ENCODE results near the gene SRMS. TPM values are rescaled to one million over a fixed set of nuclear protein-coding genes. Genes with fewer than 3 reads are reported as not detected.

The SRMS gene
- total and polyA plus RNA-seq, 2 donors (not counting 3 experiments of a cell fraction or from before 2014, with no cell fraction given), result not detected

DNA sequence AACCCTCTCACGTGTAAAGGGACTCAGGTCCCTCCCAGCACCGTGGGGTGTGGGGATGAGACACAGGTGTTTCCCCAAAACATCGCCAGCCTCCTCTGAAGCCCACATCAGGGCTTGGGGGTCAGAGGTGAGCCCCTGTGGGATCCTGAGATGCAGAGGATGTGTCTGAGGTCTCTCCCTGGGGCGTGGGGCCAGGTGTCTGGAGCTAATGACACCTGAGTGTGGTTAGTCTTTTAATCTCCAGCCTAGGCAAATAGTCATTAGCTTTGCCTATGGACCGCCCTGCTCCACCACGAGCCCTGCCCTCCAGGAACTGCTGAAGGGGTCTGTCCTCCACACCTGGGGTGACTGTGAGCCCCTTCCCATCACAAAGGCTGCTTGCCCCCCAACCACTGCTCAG lies 1.7 kb downstream of the SRMS start:
- DNase-seq (ENCODE audit: low read depth, low spot score) (no peak), FAIRE-seq (no peak)
- Histone ChIP-seq H2AFZ (ENCODE audit: low read depth, low read length) (no peak overlapping the region), H3K9ac (replicated peaks; ENCODE audit: extremely low read depth, insufficient read depth, low read length) (no peak overlapping the region), H3K27me3 (ENCODE audit: control insufficient read depth in 2 of 2, insufficient read depth in 2 of 2, low read length in 2 of 2) (no peaks in the 10 kb centered on the region), H3K36me3 (ENCODE audit: control insufficient read depth in 2 of 2, extremely low read depth in 1 of 2, insufficient read depth in 2 of 2, low read length in 2 of 2) (no peaks in the 10 kb centered on the region), H3K4me3 (replicated peaks in 1 of 3; ENCODE audit: insufficient read depth in 1 of 3, low read depth in 1 of 3, low read length in 3 of 3) (no peak overlapping the region), H3K27ac (ENCODE audit: insufficient read depth, low read depth, low read length) (no peak overlapping the region), H3K4me2 (ENCODE audit: insufficient read depth, low read length) (no peak overlapping the region), H3K9me3 (replicated peaks; ENCODE audit: control insufficient read depth, insufficient read depth, low read length) (no peaks in the 10 kb centered on the region), H3K9me1 (replicated peaks; ENCODE audit: control insufficient read depth, extremely low read depth, insufficient read depth, low read length) (no peaks in the 10 kb centered on the region), H4K20me1 (replicated peaks; ENCODE audit: control insufficient read depth, extremely low read depth, insufficient read depth, low read length) (no peaks in the 10 kb centered on the region), H3K79me2 (ENCODE audit: control insufficient read depth, insufficient read depth, low read length) (no peaks in the 10 kb centered on the region), H3K4me1 (ENCODE audit: control insufficient read depth, extremely low read depth, insufficient read depth, low read length) (no peaks in the 10 kb centered on the region)
- no TSS peak for BruUV-seq (replicated peaks)
- dilution Hi-C loops (cut with MboI; ENCODE audit: extremely low pct_ligation_motif_present, low sequenced_read_pairs), result no loop called here
- intact Hi-C loops (cut with micrococcal nuclease), result no loop called here
- ChIA-PET CTCF (interaction anchor here (1.9 kb wide), 1 partner anchor 8 kb away, joined by 12 read pairs; the partner anchor contains the start of gene PTK6), POLR2A (no interaction called here)
- no peak for TF ChIP-seq POLR2AphosphoS5 (IDR thresholded peaks at IDR 0.05; ENCODE audit: insufficient read depth, low read depth, low read length)
- TF ChIP-seq CTCF (IDR thresholded peaks at IDR 0.05; ENCODE audit: extremely low read depth in 1 of 2, insufficient read depth in 1 of 2, low read depth in 1 of 2, low read length in 2 of 2), result no peak
- TF ChIP-seq, protein P1, sequence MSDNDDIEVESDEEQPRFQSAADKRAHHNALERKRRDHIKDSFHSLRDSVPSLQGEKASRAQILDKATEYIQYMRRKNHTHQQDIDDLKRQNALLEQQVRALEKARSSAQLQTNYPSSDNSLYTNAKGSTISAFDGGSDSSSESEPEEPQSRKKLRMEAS (IDR thresholded peaks at IDR 0.05; ENCODE audit: insufficient read depth, insufficient read length), result no peak

DNA sequence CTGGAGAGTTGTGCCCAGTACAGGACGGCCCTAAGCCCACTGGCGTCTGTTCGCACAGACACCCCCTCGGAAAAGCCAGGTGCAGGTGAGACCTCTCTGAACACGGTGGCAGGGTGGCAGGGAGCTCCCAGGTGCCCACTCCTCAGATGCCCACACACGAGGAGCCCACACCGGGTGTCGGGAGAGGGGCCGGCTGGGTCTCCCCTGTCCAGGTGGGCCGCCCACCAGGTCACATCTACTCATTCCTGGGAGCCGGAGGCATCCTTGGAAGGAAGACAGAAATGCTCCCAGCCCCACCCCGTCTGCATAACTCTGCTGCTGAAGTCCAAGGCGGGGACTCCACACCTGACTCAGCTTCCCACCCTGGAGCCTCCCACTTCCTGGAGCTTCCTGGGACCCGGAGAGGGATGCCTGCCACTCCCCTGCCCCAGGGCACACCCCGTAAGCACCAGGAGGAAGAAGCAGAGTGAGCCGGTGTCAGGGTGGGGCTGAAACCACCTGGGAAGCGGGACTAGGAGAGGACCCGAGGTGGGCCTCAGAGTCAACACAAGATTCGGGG lies 2.5 kb downstream of the SRMS start:
- intact Hi-C loops (cut with micrococcal nuclease), result no loop called here
- H4K20me1 ChIP-seq (replicated peaks; ENCODE audit: control insufficient read depth, extremely low read depth, insufficient read depth, low read length), result no peaks in the 10 kb centered on the region
- DNase-seq (ENCODE audit: low read depth, low spot score) (no peak), FAIRE-seq (no peak)
- dilution Hi-C loops (cut with MboI; ENCODE audit: extremely low pct_ligation_motif_present, low sequenced_read_pairs), result no loop called here
- no peak overlapping the region for H3K27ac ChIP-seq (ENCODE audit: insufficient read depth, low read depth, low read length)
- H3K9ac ChIP-seq (replicated peaks; ENCODE audit: extremely low read depth, insufficient read depth, low read length), result no peak overlapping the region
- ChIA-PET POLR2A (no interaction called here), CTCF (no interaction called here)
- H3K27me3 ChIP-seq (ENCODE audit: control insufficient read depth in 2 of 2, insufficient read depth in 2 of 2, low read length in 2 of 2), result no peaks in the 10 kb centered on the region
- no peaks in the 10 kb centered on the region for H3K36me3 ChIP-seq (ENCODE audit: control insufficient read depth in 2 of 2, extremely low read depth in 1 of 2, insufficient read depth in 2 of 2, low read length in 2 of 2)
- H3K4me1 ChIP-seq (ENCODE audit: control insufficient read depth, extremely low read depth, insufficient read depth, low read length), result no peaks in the 10 kb centered on the region
- no peak overlapping the region for H2AFZ ChIP-seq (ENCODE audit: low read depth, low read length)
- no TSS peak for BruUV-seq (replicated peaks)
- no peak overlapping the region for H3K4me2 ChIP-seq (ENCODE audit: insufficient read depth, low read length)
- no peaks in the 10 kb centered on the region for H3K9me3 ChIP-seq (replicated peaks; ENCODE audit: control insufficient read depth, insufficient read depth, low read length)
- H3K79me2 ChIP-seq (ENCODE audit: control insufficient read depth, insufficient read depth, low read length), result no peaks in the 10 kb centered on the region
- H3K4me3 ChIP-seq (replicated peaks in 1 of 3; ENCODE audit: insufficient read depth in 1 of 3, low read depth in 1 of 3, low read length in 3 of 3), result no peak overlapping the region
- no peaks in the 10 kb centered on the region for H3K9me1 ChIP-seq (replicated peaks; ENCODE audit: control insufficient read depth, extremely low read depth, insufficient read depth, low read length)
- TF ChIP-seq JUN (IDR thresholded peaks at IDR 0.05; ENCODE audit: borderline replicate concordance, insufficient read depth, insufficient read length, low read depth), result no peak
- no peak for TF ChIP-seq EZH2 (IDR thresholded peaks at IDR 0.05; ENCODE audit: borderline replicate concordance, low read depth, low read length, severe bottlenecking)

Measured in endothelial cell of umbilical vein (primary cell).